Stomach (tissue), 9 donors: ENCODE results near the gene HSD17B13. TPM values are rescaled to one million over a fixed set of nuclear protein-coding genes. Genes with fewer than 3 reads are reported as not detected.
"Not testable (repeated sequence)": the region's sequence is repeated elsewhere in the genome, so short reads cannot be mapped to it uniquely, and the experiment has no call there.

Source experiments
- DNase-seq, 2 donors: peaks; one replicate each; pipeline versions ENCODE4 v3.0.0 to v3.0.0-alpha.2; 2013 to 2019
- H3K27ac ChIP-seq, 5 donors: fragments of 200-600 bp in 4 of 5; sonication (generic) in 4 of 5; one replicate each; pipeline ENCODE4 v1.5.1; 2013 to 2019; ENCODE audit warnings: mild to moderate bottlenecking in 1 of 5, moderate library complexity in 1 of 5
- H3K27me3 ChIP-seq, 3 donors: fragments of 200-600 bp; sonication (generic); one replicate each; pipeline ENCODE4 v1.5.1; 2017 to 2019; ENCODE audit warnings: mixed run types in 1 of 3
- H3K36me3 ChIP-seq, 4 donors: fragments of 200-600 bp; sonication (generic); 1 replicate in 3 of 4; 2 replicates in 1 of 4; pipeline ENCODE4 v1.5.1; 2016 to 2019
- H3K4me1 ChIP-seq, 4 donors: fragments of 200-600 bp; sonication (generic); one replicate each; pipeline ENCODE4 v1.5.1; 2016 to 2019
- H3K4me3 ChIP-seq, 4 donors: fragments of 200-600 bp; sonication (generic) in 3 of 4; one replicate each; pipeline ENCODE4 v1.5.1; 2016 to 2019; ENCODE audit warnings: mild to moderate bottlenecking in 1 of 4
- H3K9me3 ChIP-seq, 4 donors: fragments of 200-600 bp; sonication (generic); one replicate each; pipeline ENCODE4 v1.5.1; 2016 to 2019
- CTCF ChIP-seq, 7 experiments: fragments of 450-650 bp in 4 of 7; fragments of 200-600 bp in 3 of 7; sonication (generic) in 3 of 7; IDR thresholded peaks; one replicate each; pipeline ENCODE4 v1.5.1; 2016 to 2019; ENCODE audit warnings: antibody characterized with exemption in 7 of 7, control low read depth in 2 of 7, mild to moderate bottlenecking in 1 of 7
- EP300 ChIP-seq: sonication (generic); formaldehyde crosslinking; IDR thresholded peaks from one replicate; pipeline ENCODE4 v1.6.1; 2017; ENCODE audit warnings: antibody characterized with exemption
- POLR2A ChIP-seq, 4 donors: fragments of 450-650 bp; IDR thresholded peaks; one replicate each; pipeline ENCODE4 v1.6.1; 2016; ENCODE audit warnings: antibody characterized with exemption in 4 of 4, control low read depth in 2 of 4, mild to moderate bottlenecking in 1 of 4, moderate library complexity in 1 of 4
- POLR2AphosphoS5 ChIP-seq, 3 donors: sonication (generic); formaldehyde crosslinking; IDR thresholded peaks; one replicate each; pipeline ENCODE4 v1.6.1; 2016; ENCODE audit warnings: antibody characterized with exemption in 3 of 3
- WGBS, 5 donors: extraction: QIAGEN DNeasy Blood & Tissue Kit in 3 of 5; methylation state at CpG; one replicate each; pipeline versions ENCODE4 v1.1.5 to v1.1.7; 2013 to 2018; 5-methylcytosine and 5-hydroxymethylcytosine counted together
- intact Hi-C: fragments of 100-400 bp; cut with DNase I; formaldehyde crosslinking; loops from one replicate; pipeline ENCODE4 v1.15.1; 2023; ENCODE audit warnings: low total_unique reads
- polyA plus RNA-seq, 3 donors: library from polyadenylated mRNA; stranded (reverse); fragments of 200-250 nt; gene quantifications; one replicate each; pipeline ENCODE4 v1.2.3, GENCODE V29; 2013
- total RNA-seq, 5 donors: library from RNA; depleted of rRNA; stranded (reverse); fragments of >200 nt; gene quantifications; one replicate each; pipeline versions ENCODE4 v1.1.0 to v1.2.3, GENCODE V29; 2014 to 2016
- donor health status: healthy with polysubstance abuse.
- donor health status: Bipolar disorder and iron deficiency.
- donor health status: healthy.

Gene HSD17B13
- total and polyA plus RNA-seq, 8 donors: 0.05 to 1.8 (median 0.87) TPM; not detected in 4

GRCh38 chr4:87354168-87355102 is 31.8 kb upstream of the HSD17B13 start:
- peaks cover 0 to 49% (median 41%) of the 10 kb centered on the region in 4 donors for H3K36me3 ChIP-seq
- intact Hi-C loops: no loop called here
- TF ChIP-seq POLR2AphosphoS5 (IDR thresholded peaks at IDR 0.05): no peak
- no peak for TF ChIP-seq EP300
- TF ChIP-seq POLR2A (IDR thresholded peaks at IDR 0.05): no peak
- no peak for TF ChIP-seq CTCF (IDR thresholded peaks at IDR 0.05)
- DNase-seq: no peak
- H3K27me3 ChIP-seq: no peaks in the 10 kb centered on the region
- 69 to 87% (median 81%) methylated on average over 7 of the region's 7 CpGs for WGBS, 5 donors
- H3K9me3 ChIP-seq: no peaks in the 10 kb centered on the region
- H3K4me1 ChIP-seq: peaks cover 0 to 8% (median 0%) of the 10 kb centered on the region in 4 donors
- H3K4me3 ChIP-seq: no peak overlapping the region
- peak overlapping the region in 4 of 5 donors; percentile 1 to 50 (median 24) for H3K27ac ChIP-seq

DNA sequence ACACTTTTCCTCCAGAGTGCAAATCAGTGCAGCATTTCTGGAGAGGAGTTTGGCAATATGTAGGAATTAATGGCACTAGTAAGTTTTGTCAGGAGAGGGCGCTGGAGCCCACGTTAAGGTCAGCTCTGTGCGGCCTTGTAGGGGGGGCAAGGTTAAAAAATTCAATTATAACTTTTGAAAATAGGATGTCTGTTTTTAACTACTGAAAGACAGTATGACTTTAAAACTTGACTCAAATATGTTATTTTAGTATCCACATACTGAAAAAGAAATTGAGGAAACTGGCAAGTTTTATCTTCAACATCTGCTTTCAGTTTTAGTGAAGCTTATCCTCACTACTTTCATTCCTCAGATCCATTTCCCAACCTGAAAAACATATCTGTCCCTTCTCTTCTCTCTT is 30.9 kb upstream of the HSD17B13 start:
- 28 to 62% (median 36%) methylated on average over 3 of the region's 3 CpGs for WGBS, 5 donors
- H3K36me3 ChIP-seq: peaks cover 0 to 40% (median 33%) of the 10 kb centered on the region in 4 donors
- H3K27ac ChIP-seq: peak overlapping the region in 4 of 5 donors; percentile 1 to 50 (median 24)
- intact Hi-C loops: no loop called here
- no peaks in the 10 kb centered on the region for H3K27me3 ChIP-seq
- peaks cover 0 to 8% (median 0%) of the 10 kb centered on the region in 4 donors for H3K4me1 ChIP-seq
- peak in 1 of 2 donors; percentile 49 for DNase-seq
- no peak overlapping the region for H3K4me3 ChIP-seq
- no peaks in the 10 kb centered on the region for H3K9me3 ChIP-seq
- no peak for TF ChIP-seq POLR2A (IDR thresholded peaks at IDR 0.05)
- no peak for TF ChIP-seq POLR2AphosphoS5 (IDR thresholded peaks at IDR 0.05)
- TF ChIP-seq EP300: no peak
- peak in 4 of 7 experiments; percentile 33 to 47 (median 38) for TF ChIP-seq CTCF (IDR thresholded peaks at IDR 0.05)

GRCh38 chr4:87345139-87345538 is 22.5 kb upstream of the HSD17B13 start:
- Histone ChIP-seq H3K4me1 (peaks cover 0 to 6% (median 0%) of the 10 kb centered on the region in 4 donors), H3K27ac (no peak overlapping the region), H3K4me3 (no peak overlapping the region), H3K27me3 (no peaks in the 10 kb centered on the region), H3K36me3 (peaks cover 6 to 48% (median 43%) of the 10 kb centered on the region in 4 donors), H3K9me3 (peaks cover 0 to 20% (median 12%) of the 10 kb centered on the region in 4 donors)
- intact Hi-C loops: no loop called here
- TF ChIP-seq POLR2AphosphoS5 (IDR thresholded peaks at IDR 0.05): no peak
- no peak for TF ChIP-seq EP300
- no peak for TF ChIP-seq POLR2A (IDR thresholded peaks at IDR 0.05)
- no peak for TF ChIP-seq CTCF (IDR thresholded peaks at IDR 0.05)
- no peak for DNase-seq

DNA sequence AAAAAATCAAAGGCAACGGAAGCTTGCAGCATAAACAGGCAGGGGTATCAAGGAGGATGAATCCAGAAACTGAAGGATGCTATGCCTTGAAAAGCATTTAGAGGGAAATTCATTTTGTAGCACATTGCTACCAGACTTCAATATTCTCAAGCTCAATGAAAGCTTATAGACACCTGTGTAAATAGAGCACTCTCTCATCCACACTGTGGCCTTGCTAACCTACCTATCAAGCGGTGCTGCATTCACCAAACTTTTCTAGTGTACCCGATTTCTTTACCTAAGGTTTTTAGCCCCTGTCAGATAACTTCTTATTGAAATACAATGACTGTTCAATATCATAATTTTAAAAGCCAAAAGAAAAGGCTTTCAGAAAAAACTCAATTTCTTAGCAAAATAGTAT is 20.2 kb upstream of the HSD17B13 start:
- Histone ChIP-seq H3K27ac (no peak overlapping the region), H3K9me3 (peaks cover 0 to 20% (median 12%) of the 10 kb centered on the region in 4 donors), H3K4me1 (peaks cover 0 to 6% (median 0%) of the 10 kb centered on the region in 4 donors), H3K36me3 (peaks cover 14 to 71% (median 65%) of the 10 kb centered on the region in 4 donors), H3K27me3 (no peaks in the 10 kb centered on the region), H3K4me3 (no peak overlapping the region)
- TF ChIP-seq POLR2AphosphoS5 (IDR thresholded peaks at IDR 0.05): no peak
- TF ChIP-seq EP300: no peak
- TF ChIP-seq CTCF (IDR thresholded peaks at IDR 0.05): no peak
- no peak for TF ChIP-seq POLR2A (IDR thresholded peaks at IDR 0.05)
- DNase-seq: peak in 1 of 2 donors; percentile 24
- intact Hi-C loops: no loop called here
- WGBS, 5 donors: 89 to 93% (median 91%) methylated on average over 3 of the region's 3 CpGs

DNA sequence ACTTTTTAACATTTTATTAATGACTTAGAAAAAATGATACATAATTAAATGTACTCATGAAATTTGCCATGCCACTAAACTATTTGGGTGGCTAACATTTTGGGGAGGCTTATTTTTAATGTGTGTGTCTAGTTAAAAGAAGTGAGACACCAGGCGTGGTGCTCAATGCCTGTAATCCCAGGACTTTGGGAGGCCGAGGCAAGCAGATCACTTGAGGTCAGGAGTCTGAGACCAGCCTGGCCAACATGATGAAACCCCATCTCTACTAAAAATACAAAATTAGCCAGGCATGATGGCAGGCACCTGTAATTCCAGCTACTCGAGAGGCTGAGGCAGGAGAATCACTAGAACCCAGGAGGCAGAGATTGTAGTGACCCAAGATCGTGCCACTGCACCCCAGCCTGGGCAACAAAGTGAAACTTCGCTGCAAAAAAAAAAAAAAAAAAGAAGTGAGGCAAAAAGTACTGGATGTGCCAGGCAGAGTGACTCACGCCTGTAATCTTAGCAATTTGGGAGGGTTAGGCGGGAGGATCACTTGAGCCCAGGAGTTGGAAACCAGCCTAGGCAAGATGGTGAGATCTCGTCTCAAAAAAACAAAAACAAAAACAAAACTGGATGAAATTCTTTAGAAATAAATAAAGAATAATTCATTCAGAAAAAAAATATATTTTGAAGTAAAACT is 19.4 kb upstream of the HSD17B13 start:
- H3K4me1 ChIP-seq, DNase-seq, H3K27ac ChIP-seq, intact Hi-C loops, H3K4me3 ChIP-seq, H3K27me3 ChIP-seq: not testable (repeated sequence)
- Histone ChIP-seq H3K36me3 (peaks cover 15 to 79% (median 71%) of the 10 kb centered on the region in 4 donors), H3K9me3 (peaks cover 0 to 20% (median 12%) of the 10 kb centered on the region in 4 donors)
- 79 to 91% (median 85%) methylated on average over 8 of the region's 8 CpGs for WGBS, 5 donors
